Hindlimb muscle (tissue), 1 donor: ENCODE measurements around the gene ANKRD65. TPM values are rescaled to one million over a fixed set of nuclear protein-coding genes. Genes with fewer than 3 reads are reported as not detected.
"Not testable (repeated sequence)": the region's sequence is repeated elsewhere in the genome, so short reads cannot be mapped to it uniquely, and the experiment has no call there.

Experiments used
- DNase-seq: peaks from one replicate; pipeline ENCODE4 v3.0.0-alpha.2; 2013
- polyA plus RNA-seq: library from polyadenylated mRNA; unstranded; fragments of 120-200 nt; gene quantifications from one replicate; pipeline ENCODE4 v1.2.1, GENCODE V29; 2013; ENCODE audit not compliant: insufficient read length

ANKRD65 gene
- polyA plus RNA-seq, 1 donor = 24.7 TPM

DNA sequence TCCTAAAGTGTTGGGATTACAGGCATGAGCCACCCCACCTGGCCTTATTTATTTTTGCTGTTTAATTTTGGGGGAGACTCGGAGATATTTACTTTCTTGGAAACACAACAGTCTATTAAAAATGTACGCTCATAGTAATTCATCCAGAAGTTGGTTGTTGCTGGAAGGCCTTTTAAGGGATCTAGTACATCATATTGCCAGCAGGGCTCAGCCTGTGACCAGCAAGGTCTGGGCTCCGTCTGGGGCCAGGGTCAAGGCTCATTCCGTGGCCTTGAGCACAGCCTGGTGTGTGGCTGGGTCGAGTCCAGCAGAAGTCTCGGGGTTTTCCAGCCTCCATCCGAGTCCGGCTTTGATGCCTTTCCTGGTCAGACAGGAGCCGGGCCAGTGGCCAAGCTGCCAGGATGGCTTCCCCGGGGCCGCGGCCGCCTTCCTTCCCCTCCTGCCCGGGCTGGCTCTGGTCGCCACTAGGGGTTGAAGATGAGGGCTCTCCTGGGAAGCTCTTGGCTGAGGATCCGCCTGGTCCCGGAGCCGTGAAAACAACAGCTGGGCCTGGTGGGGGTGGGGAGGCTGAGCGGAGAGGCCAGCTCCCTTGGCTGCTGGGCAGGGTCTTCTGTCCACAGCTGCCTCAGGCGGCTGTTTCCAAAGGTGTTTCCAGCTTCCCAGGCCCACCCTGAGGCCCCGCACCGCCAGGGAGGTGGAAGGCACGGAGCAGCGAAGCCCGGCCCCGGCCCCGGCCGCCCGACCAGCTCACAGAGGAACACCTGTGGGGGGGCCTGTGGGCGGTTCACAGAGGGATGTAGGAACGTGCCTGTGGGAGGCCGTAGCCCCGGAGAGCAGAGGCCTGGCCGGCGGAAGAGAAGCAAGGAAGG is 9.3 kb upstream of the ANKRD65 start:
- DNase-seq = peak; percentile 85

- DNase-seq = no peak
Observed at GRCh38 chr1:1429671-1430073, 8.6 kb upstream of the ANKRD65 start.

DNA sequence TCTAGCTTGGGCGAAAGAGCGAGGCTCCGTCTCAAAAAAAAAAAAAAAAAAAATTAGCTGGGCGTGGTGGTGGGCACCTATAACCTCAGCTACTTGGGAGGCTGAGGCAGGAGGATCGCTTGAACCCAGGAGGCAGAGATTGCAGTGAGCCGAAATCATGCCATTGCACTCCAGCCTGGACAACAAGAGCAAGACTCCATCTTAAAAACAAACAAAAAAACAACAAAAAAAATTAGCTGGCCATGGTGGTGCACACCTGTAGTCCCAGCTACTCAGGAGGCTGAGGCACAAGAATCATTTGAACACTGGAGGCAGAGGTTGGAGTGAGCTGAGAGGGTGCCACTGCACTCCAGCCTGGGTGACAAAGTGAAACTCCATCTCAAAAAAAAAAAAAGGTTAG is 7.9 kb upstream of the ANKRD65 start:
- not testable (repeated sequence) for DNase-seq

DNA sequence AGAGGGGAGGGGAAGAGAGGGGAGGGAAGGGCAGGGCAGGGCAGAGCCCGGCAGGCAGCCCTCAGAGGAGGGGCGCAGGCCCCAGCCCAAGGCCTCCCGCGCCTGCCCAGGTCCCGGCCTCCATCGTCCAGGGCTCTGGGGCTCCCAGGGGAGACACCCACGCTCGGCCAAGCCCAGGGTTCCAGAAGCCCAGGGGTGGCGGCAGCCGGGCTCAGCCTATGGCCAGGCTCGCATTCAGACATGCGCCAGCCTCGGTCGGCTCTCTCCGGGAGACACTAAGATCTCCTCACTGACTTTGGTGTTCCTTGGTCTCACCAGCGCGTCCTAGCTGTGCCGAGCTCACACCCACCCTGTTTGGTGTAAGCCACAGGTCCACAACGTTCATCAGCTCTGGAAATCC is 7.1 kb upstream of the ANKRD65 start:
- DNase-seq = no peak

DNA sequence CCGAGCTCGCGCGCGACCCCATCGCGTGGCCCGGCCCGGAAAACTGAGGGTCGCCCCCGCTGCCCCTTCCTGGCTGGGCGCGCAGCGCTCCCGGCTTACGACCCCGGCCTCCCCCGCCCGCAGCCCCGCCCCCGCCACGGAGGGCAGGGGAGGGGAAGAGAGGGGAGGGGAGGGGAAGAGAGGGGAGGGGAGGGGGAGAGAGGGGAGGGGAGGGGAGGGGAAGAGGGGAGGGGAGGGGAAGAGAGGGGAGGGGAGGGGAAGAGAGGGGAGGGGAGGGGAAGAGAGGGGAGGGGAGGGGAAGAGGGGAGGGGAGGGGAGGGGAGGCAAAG is 6.7 kb upstream of the ANKRD65 start:
- no peak for DNase-seq

- DNase-seq = no peak
Observed at GRCh38 chr1:1427106-1427819, 6.2 kb upstream of the ANKRD65 start.

DNA sequence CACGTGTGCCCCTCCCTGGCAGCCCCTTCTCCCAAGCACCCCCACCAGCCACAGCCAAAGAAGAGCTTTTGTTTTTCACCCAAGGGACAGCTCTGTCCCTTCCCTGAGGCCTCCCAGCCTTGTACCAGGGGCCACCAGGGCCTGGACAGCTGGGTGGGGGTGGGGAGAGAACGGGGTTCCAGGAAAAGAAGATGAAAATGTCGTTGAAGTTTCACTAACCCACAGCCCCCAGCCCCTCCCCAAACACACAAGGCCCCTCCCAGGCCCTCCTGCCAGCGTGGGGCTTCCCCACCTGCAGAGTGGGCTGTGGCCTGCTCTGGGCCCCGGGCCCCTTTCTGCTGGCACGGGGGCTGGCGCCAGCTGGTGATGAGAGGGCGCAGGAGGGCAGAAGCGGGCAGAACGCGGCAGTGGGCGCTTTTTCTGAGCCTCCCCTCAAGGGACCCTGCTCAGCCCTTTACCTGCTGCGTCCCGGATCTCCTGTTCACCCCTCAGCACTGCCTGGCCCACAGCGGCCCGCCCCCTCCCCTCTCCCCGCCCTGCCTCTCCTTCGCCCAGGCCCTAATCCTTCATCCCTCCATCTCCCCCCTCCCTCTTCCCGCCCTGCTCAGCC is 5.5 kb upstream of the ANKRD65 start:
- DNase-seq = no peak

GRCh38 chr1:1425753-1426495 is 4.8 kb upstream of the ANKRD65 start:
- DNase-seq = no peak

GRCh38 chr1:1425426-1425752 is 4.3 kb upstream of the ANKRD65 start:
- no peak for DNase-seq

DNA sequence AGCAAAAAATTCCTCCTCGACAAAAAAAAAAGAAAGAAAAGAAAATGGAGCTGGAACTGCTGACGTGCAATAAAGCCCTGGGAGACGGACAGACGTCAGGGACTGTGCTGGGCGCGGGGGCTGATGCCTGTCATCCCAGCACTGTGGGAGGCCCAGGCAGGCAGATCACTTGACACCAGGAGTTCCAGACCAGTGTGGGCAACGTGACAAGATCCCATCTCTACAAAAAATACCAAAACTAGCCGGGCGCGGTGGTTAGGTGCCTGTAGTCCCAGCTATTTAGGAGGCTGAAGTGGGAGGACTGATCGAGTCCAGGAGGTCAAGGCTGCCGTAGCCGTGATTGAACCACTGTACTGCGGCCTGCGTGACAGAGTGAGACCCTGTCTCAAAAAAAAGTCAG is 3.6 kb upstream of the ANKRD65 start:
- DNase-seq = no peak

DNA sequence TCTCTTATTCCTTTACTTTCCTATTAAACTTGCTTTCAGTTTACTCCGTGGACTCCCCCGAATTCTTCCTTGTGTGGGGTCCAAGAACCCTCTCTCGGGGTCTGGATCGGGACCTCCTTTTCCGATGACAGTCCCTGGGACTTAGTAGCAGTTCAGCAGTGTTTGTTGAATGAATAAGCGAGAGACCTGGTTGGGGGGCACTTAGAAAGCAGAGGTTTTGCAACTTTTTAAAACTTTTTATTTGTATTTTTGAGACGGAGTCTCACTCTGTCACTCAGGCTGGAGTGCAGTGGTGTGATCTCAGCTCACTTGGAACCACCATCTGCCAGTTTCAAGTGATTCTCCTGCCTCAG is 2.1 kb upstream of the ANKRD65 start:
- no peak for DNase-seq

GRCh38 chr1:1422465-1423244 is 1.6 kb upstream of the ANKRD65 start:
- DNase-seq = no peak

DNA sequence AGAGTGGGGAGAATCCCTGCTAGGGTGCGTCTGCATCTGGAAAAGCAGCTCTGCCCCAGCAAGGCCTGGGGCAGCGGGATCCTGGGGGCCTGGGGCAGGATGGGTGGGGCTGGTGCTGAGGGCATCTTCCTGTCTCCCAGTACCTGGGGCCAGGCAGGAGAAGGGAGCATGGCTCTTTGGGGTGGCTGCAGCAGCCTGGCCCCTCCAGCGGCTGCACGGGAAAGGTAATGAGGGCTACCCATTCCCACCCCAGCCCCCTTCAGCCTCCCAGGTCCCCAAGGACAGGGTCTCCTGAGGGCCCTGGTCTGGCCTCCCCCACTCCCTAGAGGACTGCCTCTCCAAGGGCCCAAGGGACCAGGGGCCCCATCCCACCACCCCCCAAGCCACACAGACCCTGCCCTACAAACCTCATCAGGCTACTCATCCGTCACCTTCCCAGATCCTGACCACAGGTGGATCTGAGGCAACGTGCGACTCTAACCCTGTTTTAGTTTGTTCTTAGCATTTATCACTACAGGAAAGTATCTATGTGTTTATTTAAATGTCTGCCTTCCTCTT is 910 bp upstream of the ANKRD65 start:
- DNase-seq = no peak

GRCh38 chr1:1420654-1421141 is 378 bp downstream of the ANKRD65 start:
- DNase-seq = no peak

- no peak for DNase-seq
Observed at GRCh38 chr1:1419813-1420653, 1.0 kb downstream of the ANKRD65 start.

- DNase-seq = no peak
Observed at GRCh38 chr1:1419363-1419812, 1.7 kb downstream of the ANKRD65 start.

DNA sequence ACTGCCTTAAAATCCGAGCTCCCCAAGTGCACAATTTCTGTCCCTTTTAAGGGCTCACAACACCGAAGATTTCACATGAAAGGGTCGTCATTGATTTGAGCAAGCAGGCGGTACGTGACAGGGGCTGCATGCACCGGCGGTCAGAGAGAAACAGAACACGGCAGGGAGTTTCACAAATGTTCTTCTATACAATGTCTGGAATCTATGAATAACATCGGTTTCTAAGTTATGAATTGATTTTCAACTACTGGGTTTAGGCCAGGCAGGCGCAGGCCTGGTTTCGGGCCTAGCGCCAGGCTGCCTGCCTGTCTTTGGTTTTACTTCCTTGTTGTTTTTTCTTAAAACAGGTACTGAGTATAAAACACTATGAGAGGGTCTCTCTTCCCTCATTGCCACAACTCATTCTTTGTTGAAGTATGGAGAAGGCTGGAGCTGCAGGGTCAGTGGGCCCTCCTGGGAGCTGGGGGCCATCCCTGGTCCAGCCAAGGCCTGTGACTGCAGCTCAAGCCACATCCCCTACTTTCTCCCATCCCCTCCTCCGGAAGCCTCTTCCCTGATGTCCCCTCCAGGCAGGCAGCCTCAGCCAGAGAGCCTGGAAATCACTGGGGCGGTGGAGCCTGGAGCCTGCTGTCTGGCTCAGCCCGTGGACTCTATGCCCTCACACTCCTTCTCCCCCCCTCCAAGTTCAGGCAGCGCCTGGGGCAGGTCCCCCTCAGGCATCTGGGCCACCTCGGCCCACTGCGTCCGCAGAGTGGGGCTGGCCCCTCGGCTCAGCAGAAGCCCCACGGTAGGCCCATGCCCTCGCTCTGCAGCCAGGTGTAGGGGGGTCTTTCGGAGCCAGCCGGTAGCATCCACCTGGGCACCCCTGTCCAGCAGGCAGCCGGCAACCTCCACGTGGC is 2.4 kb downstream of the ANKRD65 start:
- DNase-seq = no peak

DNA sequence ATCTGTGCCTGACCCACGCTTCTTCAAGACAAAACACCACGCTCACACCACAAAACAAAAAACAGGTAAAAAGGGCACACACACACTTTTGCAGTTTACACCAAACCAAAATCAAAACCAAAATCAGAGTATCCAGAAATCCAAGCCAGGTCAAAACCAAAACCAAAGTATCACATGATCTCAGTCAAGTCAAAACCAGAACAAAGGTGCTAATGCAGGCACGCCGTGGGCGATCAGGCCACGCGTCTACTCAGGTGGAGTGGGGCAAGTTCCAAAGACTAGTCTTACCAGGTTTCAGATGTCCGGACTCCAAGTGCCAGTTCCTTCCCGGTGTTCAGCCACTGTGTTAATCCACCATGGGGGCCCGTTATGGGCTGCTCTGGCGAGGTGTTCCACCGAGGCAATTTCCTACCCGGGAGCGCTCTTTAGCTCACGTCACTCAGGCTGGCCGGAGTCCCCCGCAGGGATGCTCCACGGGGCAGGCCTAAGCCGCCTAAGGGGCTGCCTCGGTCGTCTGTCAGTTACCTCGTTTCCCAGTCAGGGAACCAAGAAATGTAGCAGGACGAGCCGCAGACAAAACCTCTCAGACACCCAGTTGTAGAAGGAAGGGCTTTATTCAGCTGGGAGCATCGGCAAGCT is 3.1 kb downstream of the ANKRD65 start:
- not testable (repeated sequence) for DNase-seq

DNA sequence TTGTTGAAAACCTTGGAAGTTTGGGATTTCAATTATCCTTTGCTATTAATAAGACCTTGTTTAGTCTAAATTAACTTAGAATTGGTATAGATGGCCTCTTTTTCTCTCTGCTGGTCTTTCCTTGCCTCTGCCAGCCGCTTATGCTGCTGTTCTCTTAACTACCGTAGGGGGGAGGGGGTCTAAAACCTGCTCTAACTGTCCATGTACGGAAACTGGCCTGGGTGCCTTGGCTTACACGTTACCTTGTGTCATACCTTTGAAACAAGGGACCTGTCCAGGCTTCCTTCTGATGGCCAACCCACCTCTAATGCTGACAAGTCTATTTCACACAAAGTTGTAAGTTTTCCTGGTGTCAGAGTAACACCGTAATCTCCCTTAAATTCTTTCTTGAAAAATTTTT is 3.7 kb downstream of the ANKRD65 start:
- DNase-seq = not testable (repeated sequence)
